Ishikawa (cell line): Measurements from ENCODE around the gene CLASRP.

Source experiments
- CEBPB ChIP-seq: IDR thresholded peaks from 2 replicates; pipeline ENCODE4 v1.6.1; 2012
- CREB1 ChIP-seq: IDR thresholded peaks from 2 replicates; pipeline ENCODE4 v1.6.1; 2012; ENCODE audit warnings: low read depth
- EGR1 ChIP-seq: IDR thresholded peaks from 2 replicates; pipeline ENCODE4 v1.6.1; 2012
- EP300 ChIP-seq: IDR thresholded peaks from 2 replicates; pipeline ENCODE4 v1.6.1; 2012; ENCODE audit warnings: borderline replicate concordance
- FOXM1 ChIP-seq: IDR thresholded peaks from 2 replicates; pipeline ENCODE4 v1.6.1; 2012; ENCODE audit warnings: low read depth, borderline replicate concordance
- NFIC ChIP-seq: IDR thresholded peaks from 2 replicates; pipeline ENCODE4 v1.6.1; 2012
- RAD21 ChIP-seq: IDR thresholded peaks from 2 replicates; pipeline ENCODE4 v1.6.1; 2012; ENCODE audit warnings: low read depth
- TAF1 ChIP-seq: IDR thresholded peaks from 2 replicates; pipeline ENCODE4 v1.6.1; 2012; ENCODE audit warnings: low read depth, mild to moderate bottlenecking
- TCF12 ChIP-seq: IDR thresholded peaks from 2 replicates; pipeline ENCODE4 v1.6.1; 2012; ENCODE audit warnings: low read depth
- TEAD4 ChIP-seq: IDR thresholded peaks from 2 replicates; pipeline ENCODE4 v1.6.1; 2012
- YY1 ChIP-seq: IDR thresholded peaks from 2 replicates; pipeline ENCODE4 v1.6.1; 2012; ENCODE audit warnings: low read depth
- ZBTB7A ChIP-seq: IDR thresholded peaks from 2 replicates; pipeline ENCODE4 v1.6.1; 2012; ENCODE audit warnings: low read depth
- TF ChIP-seq, protein P1 (sequence below): IDR thresholded peaks from 2 replicates; pipeline ENCODE4 v1.6.1; 2012
- TF ChIP-seq, protein P2 (sequence below): IDR thresholded peaks from 2 replicates; pipeline ENCODE4 v1.6.1; 2012; ENCODE audit warnings: low read depth, mild to moderate bottlenecking
- TF ChIP-seq, protein P3 (sequence below): IDR thresholded peaks from 2 replicates; pipeline ENCODE4 v1.6.1; 2012

CLASRP gene

DNA sequence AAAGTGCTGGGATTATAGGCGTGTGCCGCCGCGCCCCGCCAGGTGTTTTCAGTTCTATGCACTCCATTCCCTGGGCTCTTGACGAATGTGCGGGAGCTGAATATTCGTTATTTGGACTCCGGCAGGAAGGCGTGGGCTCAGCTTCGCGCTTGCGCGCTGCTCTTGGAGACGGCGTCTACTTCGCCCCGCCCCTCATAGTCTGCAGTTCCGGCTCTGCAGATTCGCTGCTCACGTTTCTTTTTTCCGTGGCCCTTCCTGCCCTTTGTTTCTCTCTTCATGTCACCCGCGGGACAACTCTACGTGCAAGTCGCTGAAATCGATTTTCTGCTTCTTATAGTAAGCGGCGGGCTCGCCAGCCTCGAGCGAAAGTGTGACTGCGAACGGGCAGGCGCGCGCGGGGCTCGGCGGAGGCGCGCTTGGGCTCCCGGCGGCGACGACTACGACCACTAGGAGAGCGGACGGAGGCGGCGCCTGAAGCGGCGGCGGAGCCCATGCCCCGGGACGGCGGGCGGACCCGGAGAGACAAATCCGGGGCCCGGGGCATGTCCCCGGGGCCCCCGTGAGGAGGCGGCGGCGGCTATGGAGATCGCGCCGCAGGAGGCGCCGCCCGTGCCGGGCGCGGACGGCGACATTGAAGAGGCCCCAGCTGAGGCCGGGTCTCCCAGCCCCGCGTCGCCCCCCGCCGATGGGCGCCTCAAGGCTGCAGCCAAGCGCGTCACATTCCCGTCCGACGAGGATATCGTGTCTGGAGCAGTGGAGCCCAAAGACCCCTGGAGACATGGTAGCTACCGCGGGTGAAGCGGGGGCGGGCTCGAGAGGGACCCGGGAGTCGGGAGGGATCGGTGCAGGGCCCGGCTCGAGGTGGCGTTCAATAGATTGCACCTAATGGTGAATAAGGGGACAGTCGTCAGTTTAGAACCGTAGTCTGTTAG, 54.2 kb downstream of the CLASRP start, which contains the start of gene PPP1R37:
Gene PPP1R37, plus strand, starts transcription at position 433 of the 932 bp plus-strand sequence. Its CDS starts 147 bp downstream, at position 580.
- TF ChIP-seq EP300: peak; percentile 87
- peak; percentile 64; the same call in 1 of the 2 replicates for TF ChIP-seq ZBTB7A
- peak; percentile 75 for TF ChIP-seq YY1
- TF ChIP-seq, protein P1, sequence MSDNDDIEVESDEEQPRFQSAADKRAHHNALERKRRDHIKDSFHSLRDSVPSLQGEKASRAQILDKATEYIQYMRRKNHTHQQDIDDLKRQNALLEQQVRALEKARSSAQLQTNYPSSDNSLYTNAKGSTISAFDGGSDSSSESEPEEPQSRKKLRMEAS: peak; percentile 90
- peak; percentile 6; the same call in 1 of the 2 replicates for TF ChIP-seq RAD21
- TF ChIP-seq, protein P2, sequence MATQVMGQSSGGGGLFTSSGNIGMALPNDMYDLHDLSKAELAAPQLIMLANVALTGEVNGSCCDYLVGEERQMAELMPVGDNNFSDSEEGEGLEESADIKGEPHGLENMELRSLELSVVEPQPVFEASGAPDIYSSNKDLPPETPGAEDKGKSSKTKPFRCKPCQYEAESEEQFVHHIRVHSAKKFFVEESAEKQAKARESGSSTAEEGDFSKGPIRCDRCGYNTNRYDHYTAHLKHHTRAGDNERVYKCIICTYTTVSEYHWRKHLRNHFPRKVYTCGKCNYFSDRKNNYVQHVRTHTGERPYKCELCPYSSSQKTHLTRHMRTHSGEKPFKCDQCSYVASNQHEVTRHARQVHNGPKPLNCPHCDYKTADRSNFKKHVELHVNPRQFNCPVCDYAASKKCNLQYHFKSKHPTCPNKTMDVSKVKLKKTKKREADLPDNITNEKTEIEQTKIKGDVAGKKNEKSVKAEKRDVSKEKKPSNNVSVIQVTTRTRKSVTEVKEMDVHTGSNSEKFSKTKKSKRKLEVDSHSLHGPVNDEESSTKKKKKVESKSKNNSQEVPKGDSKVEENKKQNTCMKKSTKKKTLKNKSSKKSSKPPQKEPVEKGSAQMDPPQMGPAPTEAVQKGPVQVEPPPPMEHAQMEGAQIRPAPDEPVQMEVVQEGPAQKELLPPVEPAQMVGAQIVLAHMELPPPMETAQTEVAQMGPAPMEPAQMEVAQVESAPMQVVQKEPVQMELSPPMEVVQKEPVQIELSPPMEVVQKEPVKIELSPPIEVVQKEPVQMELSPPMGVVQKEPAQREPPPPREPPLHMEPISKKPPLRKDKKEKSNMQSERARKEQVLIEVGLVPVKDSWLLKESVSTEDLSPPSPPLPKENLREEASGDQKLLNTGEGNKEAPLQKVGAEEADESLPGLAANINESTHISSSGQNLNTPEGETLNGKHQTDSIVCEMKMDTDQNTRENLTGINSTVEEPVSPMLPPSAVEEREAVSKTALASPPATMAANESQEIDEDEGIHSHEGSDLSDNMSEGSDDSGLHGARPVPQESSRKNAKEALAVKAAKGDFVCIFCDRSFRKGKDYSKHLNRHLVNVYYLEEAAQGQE: no peak
- peak; percentile 75 for TF ChIP-seq TAF1
- TF ChIP-seq TCF12: peak; percentile 63; the same call in 1 of the 2 replicates
- TF ChIP-seq FOXM1: peak; percentile 69; the same call in 1 of the 2 replicates
- TF ChIP-seq CEBPB: no peak
- peak; percentile 62 for TF ChIP-seq EGR1
- peak; percentile 54; the same call in 1 of the 2 replicates for TF ChIP-seq TEAD4
- peak; percentile 48; the same call in 1 of the 2 replicates for TF ChIP-seq NFIC
- TF ChIP-seq, protein P3, sequence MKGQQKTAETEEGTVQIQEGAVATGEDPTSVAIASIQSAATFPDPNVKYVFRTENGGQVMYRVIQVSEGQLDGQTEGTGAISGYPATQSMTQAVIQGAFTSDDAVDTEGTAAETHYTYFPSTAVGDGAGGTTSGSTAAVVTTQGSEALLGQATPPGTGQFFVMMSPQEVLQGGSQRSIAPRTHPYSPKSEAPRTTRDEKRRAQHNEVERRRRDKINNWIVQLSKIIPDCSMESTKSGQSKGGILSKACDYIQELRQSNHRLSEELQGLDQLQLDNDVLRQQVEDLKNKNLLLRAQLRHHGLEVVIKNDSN: no peak
- TF ChIP-seq CREB1: peak; percentile 45; the same call in 1 of the 2 replicates

DNA sequence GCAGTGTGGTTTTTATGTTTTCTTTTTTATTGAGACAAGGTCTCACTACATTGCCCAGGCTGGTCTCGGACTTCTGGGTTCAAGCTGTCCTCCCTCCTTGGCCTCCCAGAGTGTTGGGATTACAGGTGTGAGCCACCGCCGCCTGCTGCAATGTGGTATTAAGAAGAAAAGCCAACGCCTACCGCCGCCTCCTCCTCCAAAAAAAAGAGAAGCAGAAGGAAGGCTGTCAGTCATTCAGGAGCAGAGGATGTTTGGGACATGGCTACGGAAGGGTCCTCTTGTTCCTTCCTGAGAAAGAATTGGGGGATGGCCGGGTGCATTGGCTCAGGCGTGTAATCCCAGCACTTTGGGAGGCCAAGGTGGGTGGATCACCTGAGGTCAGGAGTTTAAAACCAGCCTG, 55.3 kb downstream of the CLASRP start:
- no peak for TF ChIP-seq FOXM1
- no peak for TF ChIP-seq ZBTB7A
- no peak for TF ChIP-seq EGR1
- TF ChIP-seq TEAD4: no peak
- no peak for TF ChIP-seq CEBPB
- TF ChIP-seq EP300: no peak
- no peak for TF ChIP-seq RAD21
- TF ChIP-seq, protein P2: no peak
- no peak for TF ChIP-seq NFIC
- TF ChIP-seq YY1: no peak
- TF ChIP-seq TAF1: no peak
- TF ChIP-seq, protein P3: no peak
- TF ChIP-seq, protein P1: no peak
- no peak for TF ChIP-seq TCF12
- no peak for TF ChIP-seq CREB1

DNA sequence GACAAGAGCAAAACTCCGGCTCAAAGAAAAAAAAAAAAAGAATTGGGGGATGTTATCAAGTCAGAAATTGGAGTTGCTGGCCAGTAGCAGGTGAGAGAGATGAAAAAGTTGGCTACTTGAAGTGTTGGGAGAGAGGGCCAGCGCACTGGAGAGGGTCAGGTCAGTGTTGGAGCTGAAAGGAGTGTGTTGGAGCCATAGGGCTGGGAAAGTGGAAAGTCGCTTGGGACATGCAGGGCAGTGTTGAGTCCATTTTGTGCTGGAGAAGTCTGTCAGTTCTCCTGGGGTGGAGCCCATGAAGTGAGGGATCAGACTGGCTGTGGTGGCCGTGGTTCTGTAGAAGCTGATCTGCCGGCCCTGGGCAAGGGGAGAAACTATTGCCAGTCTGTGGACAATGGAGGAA, 55.9 kb downstream of the CLASRP start:
- TF ChIP-seq NFIC: no peak
- no peak for TF ChIP-seq FOXM1

DNA sequence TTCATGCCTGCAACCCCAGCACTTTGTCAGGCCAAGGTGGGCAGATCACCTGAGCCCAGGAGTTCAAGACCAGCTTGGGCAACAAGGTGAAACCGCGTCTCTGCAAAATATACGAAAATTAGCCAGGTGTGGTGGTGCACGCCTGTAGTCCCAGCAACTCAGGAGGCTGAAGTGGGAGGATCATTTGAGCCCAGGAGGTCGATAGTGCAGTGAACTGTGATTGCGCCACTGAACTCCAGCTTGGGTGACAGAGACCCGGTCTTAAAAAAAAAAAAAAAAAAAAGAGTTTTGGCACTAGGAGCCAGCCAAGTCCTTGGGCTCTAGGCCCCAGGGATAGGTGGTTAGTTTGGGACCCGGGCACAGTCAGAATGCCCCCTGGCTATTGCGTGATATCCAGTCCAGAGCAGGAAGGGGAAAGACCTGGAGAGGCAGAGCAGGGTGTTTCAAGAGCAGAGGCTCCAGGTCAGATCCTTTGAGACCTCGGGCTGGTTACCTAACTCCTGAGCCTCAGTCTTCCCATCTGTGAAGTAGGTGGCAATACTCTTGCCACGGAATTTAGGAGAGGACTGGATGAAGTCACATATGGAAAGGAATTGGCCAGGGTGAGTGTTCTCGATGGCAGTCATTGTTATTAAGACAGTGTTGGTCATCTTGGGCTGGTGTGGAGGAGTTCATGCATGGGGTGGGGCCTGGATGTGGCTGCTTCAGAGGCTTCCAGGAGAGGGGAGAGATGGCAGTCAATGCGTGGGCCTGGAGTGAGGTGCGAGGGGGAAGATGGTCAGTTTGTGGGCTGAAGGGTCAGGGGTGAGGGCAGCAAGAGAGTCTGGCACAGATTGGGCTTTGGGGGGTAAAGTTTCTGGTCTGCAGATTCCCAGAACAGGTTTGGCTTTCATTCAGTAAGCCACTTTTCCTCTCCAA, 56.9 kb downstream of the CLASRP start:
- TF ChIP-seq, protein P3: no peak
- no peak for TF ChIP-seq EGR1
- TF ChIP-seq NFIC: no peak
- no peak for TF ChIP-seq FOXM1
- TF ChIP-seq RAD21: no peak
- no peak for TF ChIP-seq TEAD4
- TF ChIP-seq TAF1: no peak
- no peak for TF ChIP-seq CREB1
- no peak for TF ChIP-seq CEBPB
- TF ChIP-seq, protein P2: no peak
- TF ChIP-seq YY1: no peak
- no peak for TF ChIP-seq TCF12
- TF ChIP-seq EP300: no peak
- no peak for TF ChIP-seq ZBTB7A
- TF ChIP-seq, protein P1: no peak
